Ishikawa (cell line): ENCODE measurements around the gene NUP43.

Experiments
- CEBPB ChIP-seq: IDR thresholded peaks from 2 replicates; pipeline ENCODE4 v1.6.1; 2012
- EP300 ChIP-seq: IDR thresholded peaks from 2 replicates; pipeline ENCODE4 v1.6.1; 2012; ENCODE audit warnings: borderline replicate concordance
- FOXM1 ChIP-seq: IDR thresholded peaks from 2 replicates; pipeline ENCODE4 v1.6.1; 2012; ENCODE audit warnings: low read depth, borderline replicate concordance
- NFIC ChIP-seq: IDR thresholded peaks from 2 replicates; pipeline ENCODE4 v1.6.1; 2012
- RAD21 ChIP-seq: IDR thresholded peaks from 2 replicates; pipeline ENCODE4 v1.6.1; 2012; ENCODE audit warnings: low read depth
- TAF1 ChIP-seq: IDR thresholded peaks from 2 replicates; pipeline ENCODE4 v1.6.1; 2012; ENCODE audit warnings: low read depth, mild to moderate bottlenecking
- TCF12 ChIP-seq: IDR thresholded peaks from 2 replicates; pipeline ENCODE4 v1.6.1; 2012; ENCODE audit warnings: low read depth
- TEAD4 ChIP-seq: IDR thresholded peaks from 2 replicates; pipeline ENCODE4 v1.6.1; 2012
- YY1 ChIP-seq: IDR thresholded peaks from 2 replicates; pipeline ENCODE4 v1.6.1; 2012; ENCODE audit warnings: low read depth
- TF ChIP-seq, protein P1 (sequence below): IDR thresholded peaks from 2 replicates; pipeline ENCODE4 v1.6.1; 2012; ENCODE audit warnings: low read depth, mild to moderate bottlenecking

- TF ChIP-seq TAF1 (no peak), EP300 (no peak), TCF12 (no peak), RAD21 (no peak), FOXM1 (no peak), NFIC (no peak), YY1 (no peak), TEAD4 (no peak), CEBPB (no peak)
- TF ChIP-seq, protein P1, sequence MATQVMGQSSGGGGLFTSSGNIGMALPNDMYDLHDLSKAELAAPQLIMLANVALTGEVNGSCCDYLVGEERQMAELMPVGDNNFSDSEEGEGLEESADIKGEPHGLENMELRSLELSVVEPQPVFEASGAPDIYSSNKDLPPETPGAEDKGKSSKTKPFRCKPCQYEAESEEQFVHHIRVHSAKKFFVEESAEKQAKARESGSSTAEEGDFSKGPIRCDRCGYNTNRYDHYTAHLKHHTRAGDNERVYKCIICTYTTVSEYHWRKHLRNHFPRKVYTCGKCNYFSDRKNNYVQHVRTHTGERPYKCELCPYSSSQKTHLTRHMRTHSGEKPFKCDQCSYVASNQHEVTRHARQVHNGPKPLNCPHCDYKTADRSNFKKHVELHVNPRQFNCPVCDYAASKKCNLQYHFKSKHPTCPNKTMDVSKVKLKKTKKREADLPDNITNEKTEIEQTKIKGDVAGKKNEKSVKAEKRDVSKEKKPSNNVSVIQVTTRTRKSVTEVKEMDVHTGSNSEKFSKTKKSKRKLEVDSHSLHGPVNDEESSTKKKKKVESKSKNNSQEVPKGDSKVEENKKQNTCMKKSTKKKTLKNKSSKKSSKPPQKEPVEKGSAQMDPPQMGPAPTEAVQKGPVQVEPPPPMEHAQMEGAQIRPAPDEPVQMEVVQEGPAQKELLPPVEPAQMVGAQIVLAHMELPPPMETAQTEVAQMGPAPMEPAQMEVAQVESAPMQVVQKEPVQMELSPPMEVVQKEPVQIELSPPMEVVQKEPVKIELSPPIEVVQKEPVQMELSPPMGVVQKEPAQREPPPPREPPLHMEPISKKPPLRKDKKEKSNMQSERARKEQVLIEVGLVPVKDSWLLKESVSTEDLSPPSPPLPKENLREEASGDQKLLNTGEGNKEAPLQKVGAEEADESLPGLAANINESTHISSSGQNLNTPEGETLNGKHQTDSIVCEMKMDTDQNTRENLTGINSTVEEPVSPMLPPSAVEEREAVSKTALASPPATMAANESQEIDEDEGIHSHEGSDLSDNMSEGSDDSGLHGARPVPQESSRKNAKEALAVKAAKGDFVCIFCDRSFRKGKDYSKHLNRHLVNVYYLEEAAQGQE: no peak
These were observed 25.6 kb upstream of the NUP43 start for GRCh38 chr6:149771925-149772324.
